Right hindlimb (tissue), 1 donor: ENCODE data around the gene C1QTNF8.
"Not testable (repeated sequence)": the region's sequence is repeated elsewhere in the genome, so short reads cannot be mapped to it uniquely, and the experiment has no call there.

Experiments
- DNase-seq: peaks from one replicate; pipeline ENCODE4 v3.0.0-alpha.2; 2018

C1QTNF8 gene

GRCh38 chr16:1092685-1093283 lies 3.3 kb downstream of the C1QTNF8 start:
- DNase-seq: not testable (repeated sequence)

- DNase-seq: no peak
Measured at GRCh38 chr16:1091992-1092552, 4.0 kb downstream of the C1QTNF8 start.

- no peak for DNase-seq
Measured at GRCh38 chr16:1090620-1091587, 5.1 kb downstream of the C1QTNF8 start.

GRCh38 chr16:1089822-1090619 lies 6.0 kb downstream of the C1QTNF8 start:
- DNase-seq: peak; percentile 57

GRCh38 chr16:1089439-1089821 lies 6.6 kb downstream of the C1QTNF8 start:
- no peak for DNase-seq

- DNase-seq: no peak
Measured at GRCh38 chr16:1088295-1089170, 7.5 kb downstream of the C1QTNF8 start.

- not testable (repeated sequence) for DNase-seq
Measured at GRCh38 chr16:1086443-1086842, 9.6 kb downstream of the C1QTNF8 start.

GRCh38 chr16:1084971-1085370 lies 11.1 kb downstream of the C1QTNF8 start:
- no peak for DNase-seq

- no peak for DNase-seq
Measured at GRCh38 chr16:1082952-1083675, 12.9 kb downstream of the C1QTNF8 start.

GRCh38 chr16:1082266-1082951 lies 13.6 kb downstream of the C1QTNF8 start:
- no peak for DNase-seq

GRCh38 chr16:1081734-1082265 lies 14.2 kb downstream of the C1QTNF8 start:
- DNase-seq: no peak

GRCh38 chr16:1080801-1081733 lies 15.0 kb downstream of the C1QTNF8 start:
- DNase-seq: no peak

- DNase-seq: no peak
Measured at GRCh38 chr16:1079786-1080525, 16.1 kb downstream of the C1QTNF8 start.

- no peak for DNase-seq
Measured at GRCh38 chr16:1079341-1079740, 16.7 kb downstream of the C1QTNF8 start.

- DNase-seq: no peak
Measured at GRCh38 chr16:1078579-1079021, 17.4 kb downstream of the C1QTNF8 start.

- no peak for DNase-seq
Measured at GRCh38 chr16:1077877-1078578, 18.0 kb downstream of the C1QTNF8 start.

- DNase-seq: no peak
Measured at GRCh38 chr16:1076801-1077576, 19.1 kb downstream of the C1QTNF8 start.
